Omental fat pad (tissue), 4 donors: ENCODE data around the gene ERBB4. TPM values are rescaled to one million over a fixed set of nuclear protein-coding genes. Genes with fewer than 3 reads are reported as not detected.

Experiments
- ATAC-seq: fragments of 150-250 bp; one replicate; pipeline ENCODE4 v1.9.1; 2016; ENCODE audit warnings: mild to moderate bottlenecking, moderate library complexity; ENCODE audit not compliant: low FRiP score
- DNase-seq: peaks from one replicate; pipeline ENCODE4 v3.0.0-alpha.2; 2019; ENCODE audit warnings: low spot score
- total RNA-seq, 4 donors: library from RNA; depleted of rRNA; stranded (reverse); fragments of >200 nt; gene quantifications; one replicate each; pipeline ENCODE4 v1.1.0, GENCODE V29; 2016
- TF ChIP-seq, protein P1 (sequence below), 3 donors: fragments of 450-650 bp; IDR thresholded peaks; one replicate each; pipeline ENCODE4 v1.5.1; 2016 to 2017; ENCODE audit warnings: antibody characterized with exemption in 3 of 3, mild to moderate bottlenecking in 3 of 3, moderate library complexity in 2 of 3

The ERBB4 gene
- total RNA-seq, 4 donors from 2014 or later, result 0.16 to 7.7 (median 2.1) TPM

DNA sequence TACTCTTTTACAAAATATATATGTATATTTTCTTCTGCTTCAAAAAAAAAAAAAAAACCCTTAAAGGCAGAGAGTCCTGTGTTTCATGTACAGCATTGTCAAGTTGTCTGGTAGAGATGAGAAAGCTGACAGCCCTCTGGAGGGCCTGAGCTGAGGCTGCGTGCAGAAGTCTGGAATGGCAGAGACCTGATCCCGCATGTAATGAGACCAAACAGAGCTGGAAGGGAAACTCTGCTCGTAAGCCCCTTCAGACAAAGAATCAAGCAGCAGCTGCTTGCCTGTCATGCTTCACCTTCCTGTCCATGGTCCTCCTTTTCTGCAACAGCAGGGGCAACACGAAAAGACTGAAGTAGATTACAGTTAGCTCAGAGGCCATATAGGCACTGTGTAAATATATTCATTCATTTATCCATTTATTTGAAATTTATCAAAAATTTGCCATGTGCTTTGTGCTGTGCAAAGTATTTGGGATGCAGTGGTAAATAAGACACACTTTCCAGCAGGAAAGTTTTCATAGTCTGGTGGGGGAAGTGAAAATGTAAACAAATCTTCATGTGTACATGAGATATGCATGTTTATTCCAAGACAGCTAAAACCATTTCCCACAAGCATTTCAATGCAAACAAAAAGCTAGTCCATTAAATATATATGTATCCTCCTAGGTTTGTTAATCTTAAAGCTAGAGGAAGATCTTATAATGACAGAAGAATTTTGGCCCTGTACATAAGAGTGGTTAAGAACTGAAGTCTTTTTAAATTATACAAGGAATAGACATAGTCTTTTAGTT lies 1069.5 kb downstream of the ERBB4 start:
- ATAC-seq (no peak), DNase-seq (no peak)
- TF ChIP-seq, protein P1, sequence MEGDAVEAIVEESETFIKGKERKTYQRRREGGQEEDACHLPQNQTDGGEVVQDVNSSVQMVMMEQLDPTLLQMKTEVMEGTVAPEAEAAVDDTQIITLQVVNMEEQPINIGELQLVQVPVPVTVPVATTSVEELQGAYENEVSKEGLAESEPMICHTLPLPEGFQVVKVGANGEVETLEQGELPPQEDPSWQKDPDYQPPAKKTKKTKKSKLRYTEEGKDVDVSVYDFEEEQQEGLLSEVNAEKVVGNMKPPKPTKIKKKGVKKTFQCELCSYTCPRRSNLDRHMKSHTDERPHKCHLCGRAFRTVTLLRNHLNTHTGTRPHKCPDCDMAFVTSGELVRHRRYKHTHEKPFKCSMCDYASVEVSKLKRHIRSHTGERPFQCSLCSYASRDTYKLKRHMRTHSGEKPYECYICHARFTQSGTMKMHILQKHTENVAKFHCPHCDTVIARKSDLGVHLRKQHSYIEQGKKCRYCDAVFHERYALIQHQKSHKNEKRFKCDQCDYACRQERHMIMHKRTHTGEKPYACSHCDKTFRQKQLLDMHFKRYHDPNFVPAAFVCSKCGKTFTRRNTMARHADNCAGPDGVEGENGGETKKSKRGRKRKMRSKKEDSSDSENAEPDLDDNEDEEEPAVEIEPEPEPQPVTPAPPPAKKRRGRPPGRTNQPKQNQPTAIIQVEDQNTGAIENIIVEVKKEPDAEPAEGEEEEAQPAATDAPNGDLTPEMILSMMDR (IDR thresholded peaks at IDR 0.05), result no peak

DNA sequence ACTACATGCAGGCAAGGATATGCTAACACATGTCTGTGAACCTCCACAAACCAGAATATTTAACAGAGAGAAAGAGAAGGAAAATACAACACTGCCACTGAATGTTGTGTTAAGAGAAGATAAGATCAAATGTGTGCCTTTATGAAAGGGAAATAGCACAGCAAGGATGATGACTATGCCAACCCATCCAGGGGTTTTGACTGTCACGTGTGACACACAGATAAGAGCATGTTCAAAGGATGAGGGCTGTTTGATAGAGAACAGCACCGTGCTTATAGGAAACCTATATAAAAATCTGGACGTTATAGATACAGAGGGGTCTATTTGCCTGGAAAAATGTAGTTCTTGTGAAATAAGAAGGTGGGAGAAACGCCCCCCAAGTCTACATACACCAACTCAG lies 1070.4 kb downstream of the ERBB4 start:
- ATAC-seq, result no peak

GRCh38 chr2:211463397-211463796 lies 1075.2 kb downstream of the ERBB4 start:
- TF ChIP-seq, protein P1 (IDR thresholded peaks at IDR 0.05), result no peak
- DNase-seq, result no peak
- ATAC-seq, result no peak

More for the DNA sequence above, 1070.4 kb downstream of the ERBB4 start:
- no peak for DNase-seq
- TF ChIP-seq, protein P1 (IDR thresholded peaks at IDR 0.05), result no peak

- ATAC-seq (no peak), DNase-seq (no peak)
- TF ChIP-seq, protein P1 (IDR thresholded peaks at IDR 0.05), result no peak
Observed at GRCh38 chr2:211458974-211459373, 1079.6 kb downstream of the ERBB4 start.

DNA sequence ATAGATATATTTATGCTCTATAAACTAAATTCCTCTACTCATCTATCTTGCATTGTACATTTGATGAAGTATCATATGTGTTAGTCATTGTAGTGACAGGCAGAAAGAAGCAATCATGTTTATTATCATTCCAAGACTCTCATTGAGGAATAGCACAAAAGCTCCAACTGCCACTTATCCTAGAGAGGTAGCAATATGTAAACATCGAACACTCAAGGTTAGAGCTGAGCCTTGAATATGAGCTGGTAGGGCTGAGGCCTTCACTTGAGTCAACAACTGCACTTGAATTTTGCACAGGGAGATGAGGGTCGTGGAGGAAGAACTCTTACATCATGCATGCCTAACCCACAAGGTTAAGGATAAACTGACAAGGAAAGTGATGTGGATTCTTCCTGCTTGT lies 1081.3 kb downstream of the ERBB4 start:
- DNase-seq (no peak), ATAC-seq (no peak)
- TF ChIP-seq, protein P1 (IDR thresholded peaks at IDR 0.05), result no peak

DNA sequence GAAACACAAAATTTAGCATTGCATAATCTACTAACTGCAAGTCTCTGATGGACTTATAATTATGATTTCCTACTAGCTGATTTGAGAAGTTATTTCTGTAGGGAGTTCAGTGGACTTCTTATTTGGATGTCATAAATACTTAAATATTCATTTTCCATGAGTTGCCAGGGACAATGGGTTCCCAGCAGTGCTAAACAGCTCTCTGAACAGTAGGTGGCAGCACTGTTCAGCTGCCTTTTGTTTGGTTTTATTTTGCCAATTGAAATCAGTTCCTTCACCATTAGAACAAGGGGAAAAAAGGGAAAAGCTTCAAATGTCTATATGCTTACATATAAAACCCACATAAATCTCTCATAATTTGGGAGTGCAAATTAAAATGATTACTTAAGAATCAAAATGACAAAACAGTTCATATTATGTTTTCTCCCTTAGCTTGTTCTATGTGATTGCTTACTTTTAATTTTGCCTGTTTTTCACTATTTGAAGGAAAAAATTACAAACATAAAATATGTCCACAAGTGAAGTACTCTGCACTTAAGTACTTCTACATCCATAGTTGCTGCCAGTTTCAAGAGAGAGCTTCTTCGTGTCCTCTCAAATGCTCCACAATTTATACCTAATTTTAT lies 1083.3 kb downstream of the ERBB4 start:
- TF ChIP-seq, protein P1 (IDR thresholded peaks at IDR 0.05), result peak in 1 of 3 donors; percentile 26
- DNase-seq (no peak), ATAC-seq (no peak)

DNA sequence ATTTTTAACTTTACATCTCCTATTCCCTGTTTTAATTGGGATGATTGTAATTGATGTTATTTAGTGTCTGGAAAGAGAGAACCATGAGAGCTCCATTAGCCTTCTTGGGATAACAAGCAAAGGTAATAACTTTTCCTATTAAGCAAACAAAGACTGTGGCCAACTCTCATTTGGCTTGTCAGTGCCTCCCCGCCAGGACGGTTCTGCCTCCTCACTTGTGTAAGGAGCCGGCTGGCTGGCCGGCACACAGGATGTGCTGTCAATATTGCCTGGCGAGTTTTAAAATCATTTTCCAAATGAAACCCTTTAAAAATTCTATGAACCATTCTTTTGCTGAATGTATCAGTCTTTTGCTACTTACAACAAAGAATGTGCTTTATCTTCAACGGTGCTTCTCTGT lies 1083.9 kb downstream of the ERBB4 start:
- TF ChIP-seq, protein P1 (IDR thresholded peaks at IDR 0.05), result no peak
- no peak for DNase-seq
- ATAC-seq, result no peak
